Skeletal muscle satellite cell (primary cell): ENCODE data around the gene SUPT7L.

Experiments used
- H3K27me3 ChIP-seq: 2 replicates; pipeline ENCODE4 v1.7.0; 2013; ENCODE audit warnings: low read length; ENCODE audit not compliant: control insufficient read depth, insufficient read depth
- H3K36me3 ChIP-seq: 2 replicates; pipeline ENCODE4 v1.7.0; 2013; ENCODE audit warnings: mild to moderate bottlenecking, control low read depth, low read length; ENCODE audit not compliant: insufficient read depth
- H3K4me1 ChIP-seq: 2 replicates; pipeline ENCODE4 v1.7.0; 2013; ENCODE audit warnings: low read length; ENCODE audit not compliant: control insufficient read depth, insufficient read depth
- H3K4me2 ChIP-seq: 2 replicates; pipeline ENCODE4 v1.7.0; 2013; ENCODE audit warnings: mild to moderate bottlenecking, low read length
- H3K4me3 ChIP-seq: 2 replicates; pipeline ENCODE4 v1.7.0; 2013; ENCODE audit warnings: low read length
- H3K9ac ChIP-seq: 2 replicates; pipeline ENCODE4 v1.7.0; 2013; ENCODE audit warnings: mild to moderate bottlenecking, low read depth, low read length, moderate library complexity
- H3K9me3 ChIP-seq: replicated peaks from 2 replicates; pipeline ENCODE4 v1.7.0; 2013; ENCODE audit warnings: mild to moderate bottlenecking, control low read depth, low read length

The SUPT7L gene

GRCh38 chr2:27653397-27653796, 10.0 kb downstream of the SUPT7L start:
- Histone ChIP-seq H3K9ac (no peak overlapping the region), H3K4me1 (peaks cover 3% of the 10 kb centered on the region), H3K4me2 (no peak overlapping the region), H3K4me3 (no peak overlapping the region), H3K36me3 (peaks cover 74% of the 10 kb centered on the region), H3K9me3 (no peaks in the 10 kb centered on the region), H3K27me3 (no peaks in the 10 kb centered on the region)

GRCh38 chr2:27652790-27653189, 10.6 kb downstream of the SUPT7L start:
- Histone ChIP-seq H3K9me3 (no peaks in the 10 kb centered on the region), H3K9ac (no peak overlapping the region), H3K36me3 (peaks cover 77% of the 10 kb centered on the region), H3K4me2 (no peak overlapping the region), H3K4me3 (no peak overlapping the region), H3K27me3 (no peaks in the 10 kb centered on the region), H3K4me1 (peaks cover 3% of the 10 kb centered on the region)

DNA sequence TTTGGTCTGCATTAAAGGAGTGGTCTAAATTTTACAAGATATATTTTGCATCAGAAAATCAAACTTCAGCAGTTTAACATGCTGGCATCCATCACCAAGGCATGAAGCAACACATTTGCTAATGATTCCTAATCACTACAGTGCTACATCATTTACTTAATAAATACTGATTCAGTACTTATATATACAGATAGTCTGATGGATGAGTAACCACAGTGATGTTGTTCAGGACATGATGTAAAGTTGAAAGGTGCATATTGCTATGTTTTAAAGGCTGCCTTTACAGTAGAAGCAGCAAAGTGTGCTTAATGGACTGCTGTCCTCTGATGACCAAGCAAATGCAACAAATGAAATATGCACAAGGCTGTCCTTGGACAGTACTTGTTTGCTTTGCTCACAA, 11.1 kb downstream of the SUPT7L start:
- peaks cover 77% of the 10 kb centered on the region for H3K36me3 ChIP-seq
- H3K4me1 ChIP-seq: peaks cover 3% of the 10 kb centered on the region

GRCh38 chr2:27651056-27651455, 12.4 kb downstream of the SUPT7L start:
- Histone ChIP-seq H3K4me3 (no peak overlapping the region), H3K4me1 (peaks cover 3% of the 10 kb centered on the region), H3K27me3 (no peaks in the 10 kb centered on the region), H3K9me3 (no peaks in the 10 kb centered on the region), H3K4me2 (no peak overlapping the region), H3K36me3 (peaks cover 81% of the 10 kb centered on the region), H3K9ac (no peak overlapping the region)

More for the DNA sequence above, 11.1 kb downstream of the SUPT7L start:
- Histone ChIP-seq H3K4me2 (no peak overlapping the region), H3K9me3 (no peaks in the 10 kb centered on the region), H3K4me3 (no peak overlapping the region), H3K9ac (no peak overlapping the region), H3K27me3 (no peaks in the 10 kb centered on the region)

DNA sequence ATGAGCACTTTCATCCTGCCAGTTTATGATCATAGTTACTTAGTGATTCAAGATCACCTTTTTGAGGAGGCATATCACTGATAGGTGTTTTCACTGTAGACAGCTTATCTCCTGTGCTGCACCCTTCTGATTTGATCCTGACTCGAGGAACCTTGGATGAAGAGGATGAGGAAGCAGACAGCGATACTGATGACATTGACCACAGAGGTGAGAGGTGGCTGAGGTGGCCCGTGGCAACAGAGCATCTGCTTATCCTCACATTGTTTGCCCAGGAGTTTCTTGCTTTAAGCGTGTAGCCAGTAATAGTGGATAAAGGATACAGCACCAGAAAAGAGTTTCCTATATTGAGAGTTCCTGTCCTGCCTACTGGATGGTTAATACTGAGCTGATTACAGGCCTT, 15.7 kb downstream of the SUPT7L start:
- Histone ChIP-seq H3K36me3 (peaks cover 72% of the 10 kb centered on the region), H3K4me1 (no peaks in the 10 kb centered on the region), H3K4me3 (no peak overlapping the region), H3K27me3 (no peaks in the 10 kb centered on the region), H3K9me3 (no peaks in the 10 kb centered on the region), H3K9ac (no peak overlapping the region), H3K4me2 (no peak overlapping the region)

GRCh38 chr2:27647289-27647688, 16.1 kb downstream of the SUPT7L start:
- Histone ChIP-seq H3K27me3 (no peaks in the 10 kb centered on the region), H3K4me3 (no peak overlapping the region), H3K9me3 (no peaks in the 10 kb centered on the region), H3K9ac (no peak overlapping the region), H3K4me1 (no peaks in the 10 kb centered on the region), H3K36me3 (peaks cover 68% of the 10 kb centered on the region), H3K4me2 (no peak overlapping the region)

DNA sequence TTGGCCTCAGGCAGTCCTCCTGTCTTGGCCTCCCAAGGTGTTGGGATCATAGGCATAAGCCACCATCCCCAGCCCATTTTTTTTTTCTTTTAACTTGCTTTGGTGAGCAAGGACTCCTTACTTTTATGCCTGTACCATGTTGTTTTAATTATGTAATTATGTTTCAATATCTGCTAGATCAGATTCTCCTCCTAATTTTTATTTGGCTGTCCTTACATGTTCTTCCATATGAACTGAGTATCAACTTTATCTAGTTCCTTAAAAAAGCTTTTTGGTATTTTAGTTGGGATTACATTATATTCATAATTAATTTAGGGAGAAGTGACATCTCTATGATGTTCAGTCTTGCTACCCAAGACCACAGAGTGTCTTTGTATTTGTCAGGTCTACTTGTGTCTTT, 18.2 kb downstream of the SUPT7L start:
- Histone ChIP-seq H3K9ac (no peak overlapping the region), H3K4me2 (no peak overlapping the region), H3K27me3 (no peaks in the 10 kb centered on the region), H3K4me1 (no peaks in the 10 kb centered on the region), H3K36me3 (peaks cover 69% of the 10 kb centered on the region), H3K4me3 (no peak overlapping the region), H3K9me3 (no peaks in the 10 kb centered on the region)

- H3K9me3 ChIP-seq: no peaks in the 10 kb centered on the region
- H3K36me3 ChIP-seq: peaks cover 61% of the 10 kb centered on the region
- peaks cover 25% of the 10 kb centered on the region for H3K4me1 ChIP-seq
- H3K27me3 ChIP-seq: no peaks in the 10 kb centered on the region
- no peak overlapping the region for H3K9ac ChIP-seq
- H3K4me2 ChIP-seq: no peak overlapping the region
- H3K4me3 ChIP-seq: no peak overlapping the region
Observed at GRCh38 chr2:27640722-27641245, 22.6 kb downstream of the SUPT7L start.

DNA sequence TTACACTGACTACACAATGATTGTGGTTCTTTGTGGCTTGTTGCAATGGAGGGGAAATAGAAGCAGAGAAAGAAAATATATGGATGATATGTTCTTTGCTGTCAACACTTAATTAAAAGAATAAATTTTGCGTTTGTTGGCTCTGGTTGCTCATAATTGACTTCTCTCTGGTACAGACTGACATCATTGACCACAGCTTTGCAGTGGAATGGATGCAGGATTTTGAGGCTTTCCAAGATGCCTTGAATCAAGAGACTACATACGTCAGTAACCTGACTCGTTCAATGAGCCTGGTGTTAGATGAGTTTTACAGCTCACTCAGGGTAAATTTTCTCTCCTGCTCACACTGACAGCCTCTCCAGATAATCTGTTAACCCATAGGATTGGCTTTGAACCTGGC, 24.7 kb downstream of the SUPT7L start:
- H3K9me3 ChIP-seq: no peaks in the 10 kb centered on the region
- peaks cover 66% of the 10 kb centered on the region for H3K36me3 ChIP-seq
- peaks cover 25% of the 10 kb centered on the region for H3K4me1 ChIP-seq
- H3K27me3 ChIP-seq: no peaks in the 10 kb centered on the region
- no peak overlapping the region for H3K4me3 ChIP-seq
- H3K4me2 ChIP-seq: peak overlapping the region; percentile 64
- peak overlapping the region; percentile 43 for H3K9ac ChIP-seq

GRCh38 chr2:27638037-27638637, 25.3 kb downstream of the SUPT7L start:
- H3K27me3 ChIP-seq: no peaks in the 10 kb centered on the region
- H3K4me2 ChIP-seq: peak overlapping the region; percentile 64
- no peaks in the 10 kb centered on the region for H3K9me3 ChIP-seq
- H3K4me1 ChIP-seq: peaks cover 25% of the 10 kb centered on the region
- peak overlapping the region; percentile 43 for H3K9ac ChIP-seq
- H3K4me3 ChIP-seq: no peak overlapping the region
- H3K36me3 ChIP-seq: peaks cover 62% of the 10 kb centered on the region

- Histone ChIP-seq H3K27me3 (no peaks in the 10 kb centered on the region), H3K4me1 (peaks cover 25% of the 10 kb centered on the region), H3K4me2 (no peak overlapping the region), H3K9ac (no peak overlapping the region), H3K4me3 (no peak overlapping the region), H3K36me3 (peaks cover 70% of the 10 kb centered on the region), H3K9me3 (no peaks in the 10 kb centered on the region)
Observed at GRCh38 chr2:27636766-27637165, 26.6 kb downstream of the SUPT7L start.

- Histone ChIP-seq H3K4me2 (no peak overlapping the region), H3K9ac (no peak overlapping the region), H3K9me3 (no peaks in the 10 kb centered on the region), H3K27me3 (no peaks in the 10 kb centered on the region), H3K4me1 (peaks cover 29% of the 10 kb centered on the region), H3K4me3 (no peak overlapping the region), H3K36me3 (peaks cover 54% of the 10 kb centered on the region)
Observed at GRCh38 chr2:27634291-27634690, 29.1 kb downstream of the SUPT7L start.
